ENCODE measurements around the gene C5orf15.

Gene C5orf15

GRCh38 chr5:133925866-133926488 lies 42.4 kb downstream of the C5orf15 start:
- peak; percentile 36 for FAIRE-seq

GRCh38 chr5:133925269-133925668 lies 43.2 kb downstream of the C5orf15 start:
- DNase-seq (ENCODE audit: insufficient read length, low spot score) (no peak), FAIRE-seq (no peak)

More at GRCh38 chr5:133925866-133926488, 42.4 kb downstream of the C5orf15 start:
- peak; percentile 48 for DNase-seq (ENCODE audit: insufficient read length, low spot score)

- no peak for FAIRE-seq
- DNase-seq (ENCODE audit: insufficient read length, low spot score) = no peak
These were observed 44.1 kb downstream of the C5orf15 start for GRCh38 chr5:133924221-133924920.

- DNase-seq (ENCODE audit: insufficient read length, low spot score) (no peak), FAIRE-seq (no peak)
These were observed 46.4 kb downstream of the C5orf15 start for GRCh38 chr5:133921979-133922378.

GRCh38 chr5:133921069-133921468 lies 47.4 kb downstream of the C5orf15 start:
- DNase-seq (ENCODE audit: insufficient read length, low spot score) = no peak

GRCh38 chr5:133919148-133920136 lies 49.0 kb downstream of the C5orf15 start:
- no peak for DNase-seq (ENCODE audit: insufficient read length, low spot score)
- FAIRE-seq = no peak

More at GRCh38 chr5:133921069-133921468, 47.4 kb downstream of the C5orf15 start:
- no peak for FAIRE-seq

- FAIRE-seq (no peak), DNase-seq (ENCODE audit: insufficient read length, low spot score) (no peak)
These were observed 49.7 kb downstream of the C5orf15 start for GRCh38 chr5:133918731-133919130.

- DNase-seq (ENCODE audit: insufficient read length, low spot score) (no peak), FAIRE-seq (no peak)
These were observed 50.1 kb downstream of the C5orf15 start for GRCh38 chr5:133918316-133918715.

GRCh38 chr5:133917785-133918184 lies 50.6 kb downstream of the C5orf15 start:
- DNase-seq (ENCODE audit: insufficient read length, low spot score) (no peak), FAIRE-seq (no peak)

GRCh38 chr5:133916914-133917313 lies 51.5 kb downstream of the C5orf15 start:
- FAIRE-seq = no peak
- DNase-seq (ENCODE audit: insufficient read length, low spot score) = no peak

GRCh38 chr5:133916479-133916878 lies 51.9 kb downstream of the C5orf15 start:
- no peak for FAIRE-seq
- no peak for DNase-seq (ENCODE audit: insufficient read length, low spot score)

GRCh38 chr5:133914434-133914833 lies 54.0 kb downstream of the C5orf15 start:
- DNase-seq (ENCODE audit: insufficient read length, low spot score) = no peak
- FAIRE-seq = no peak

- FAIRE-seq (no peak), DNase-seq (ENCODE audit: insufficient read length, low spot score) (no peak)
These were observed 54.8 kb downstream of the C5orf15 start for GRCh38 chr5:133913413-133914155.

GRCh38 chr5:133912951-133913350 lies 55.5 kb downstream of the C5orf15 start:
- DNase-seq (ENCODE audit: insufficient read length, low spot score) (no peak), FAIRE-seq (no peak)

GRCh38 chr5:133910571-133910970 lies 57.9 kb downstream of the C5orf15 start:
- DNase-seq (ENCODE audit: insufficient read length, low spot score) = no peak
- no peak for FAIRE-seq

GRCh38 chr5:133909603-133910002 lies 58.8 kb downstream of the C5orf15 start:
- FAIRE-seq (no peak), DNase-seq (ENCODE audit: insufficient read length, low spot score) (no peak)

- no peak for FAIRE-seq
These were observed 61.4 kb downstream of the C5orf15 start for GRCh38 chr5:133907075-133907474.

GRCh38 chr5:133906303-133906702 lies 62.1 kb downstream of the C5orf15 start:
- FAIRE-seq = no peak
- no peak for DNase-seq (ENCODE audit: insufficient read length, low spot score)

More at GRCh38 chr5:133907075-133907474, 61.4 kb downstream of the C5orf15 start:
- no peak for DNase-seq (ENCODE audit: insufficient read length, low spot score)
